ENCODE measurements around the gene GZMM.

DNA sequence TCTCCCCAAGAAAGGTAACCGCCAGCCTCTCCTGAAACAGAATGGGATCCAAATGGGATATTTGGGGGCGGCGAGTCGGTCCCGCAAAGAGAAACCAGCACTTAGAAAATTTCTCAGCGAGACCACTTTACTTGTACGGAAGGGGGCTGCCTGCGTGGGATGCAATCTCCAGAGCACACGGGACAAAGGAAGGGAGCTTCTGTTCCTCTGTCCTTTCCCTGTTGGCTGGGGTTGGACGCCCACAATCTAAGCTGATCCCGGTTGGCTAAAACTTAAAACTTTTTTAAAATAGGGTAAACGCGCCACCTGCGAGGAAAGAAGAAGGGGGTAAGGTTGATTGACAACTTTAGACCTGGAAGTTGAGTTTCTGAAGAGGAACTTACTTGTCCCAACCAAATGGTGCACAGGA is 27.7 kb downstream of the GZMM start:
- no peak for TF ChIP-seq POLR2AphosphoS5 (IDR thresholded peaks at IDR 0.05)
- TF ChIP-seq, protein P1, sequence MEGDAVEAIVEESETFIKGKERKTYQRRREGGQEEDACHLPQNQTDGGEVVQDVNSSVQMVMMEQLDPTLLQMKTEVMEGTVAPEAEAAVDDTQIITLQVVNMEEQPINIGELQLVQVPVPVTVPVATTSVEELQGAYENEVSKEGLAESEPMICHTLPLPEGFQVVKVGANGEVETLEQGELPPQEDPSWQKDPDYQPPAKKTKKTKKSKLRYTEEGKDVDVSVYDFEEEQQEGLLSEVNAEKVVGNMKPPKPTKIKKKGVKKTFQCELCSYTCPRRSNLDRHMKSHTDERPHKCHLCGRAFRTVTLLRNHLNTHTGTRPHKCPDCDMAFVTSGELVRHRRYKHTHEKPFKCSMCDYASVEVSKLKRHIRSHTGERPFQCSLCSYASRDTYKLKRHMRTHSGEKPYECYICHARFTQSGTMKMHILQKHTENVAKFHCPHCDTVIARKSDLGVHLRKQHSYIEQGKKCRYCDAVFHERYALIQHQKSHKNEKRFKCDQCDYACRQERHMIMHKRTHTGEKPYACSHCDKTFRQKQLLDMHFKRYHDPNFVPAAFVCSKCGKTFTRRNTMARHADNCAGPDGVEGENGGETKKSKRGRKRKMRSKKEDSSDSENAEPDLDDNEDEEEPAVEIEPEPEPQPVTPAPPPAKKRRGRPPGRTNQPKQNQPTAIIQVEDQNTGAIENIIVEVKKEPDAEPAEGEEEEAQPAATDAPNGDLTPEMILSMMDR (IDR thresholded peaks at IDR 0.05) = no peak
